Tibial nerve (tissue), 4 donors: ENCODE measurements around the gene ART4. TPM values are rescaled to one million over a fixed set of nuclear protein-coding genes. Genes with fewer than 3 reads are reported as not detected.

ENCODE experiments used
- DNase-seq, 2 donors: peaks; one replicate each; pipeline ENCODE4 v3.0.0-alpha.2; 2019; ENCODE audit warnings: low spot score in 2 of 2
- H3K27ac ChIP-seq, 4 donors: fragments of 200-600 bp; sonication (generic) in 3 of 4; one replicate each; pipeline ENCODE4 v1.5.1; 2017 to 2019; ENCODE audit warnings: mild to moderate bottlenecking in 1 of 4
- H3K27me3 ChIP-seq, 2 donors: fragments of 200-600 bp; sonication (generic) in 1 of 2; one replicate each; pipeline versions ENCODE4 v1.5.1 to v1.6.0; 2017 to 2019
- H3K36me3 ChIP-seq, 3 donors: fragments of 200-600 bp; sonication (generic); one replicate each; pipeline ENCODE4 v1.5.1; 2018 to 2019
- H3K4me1 ChIP-seq, 4 donors: fragments of 200-600 bp; sonication (generic) in 3 of 4; one replicate each; pipeline ENCODE4 v1.5.1; 2017 to 2019
- H3K4me3 ChIP-seq, 4 donors: fragments of 200-600 bp; sonication (generic) in 3 of 4; one replicate each; pipeline ENCODE4 v1.5.1; 2017 to 2019; ENCODE audit warnings: mild to moderate bottlenecking in 1 of 4, moderate library complexity in 1 of 4
- H3K9me3 ChIP-seq, 4 donors: fragments of 200-600 bp; sonication (generic) in 3 of 4; one replicate each; pipeline ENCODE4 v1.5.1; 2017 to 2019
- EP300 ChIP-seq, 2 donors: sonication (generic); formaldehyde crosslinking; IDR thresholded peaks; one replicate each; pipeline ENCODE4 v1.6.1; 2017; ENCODE audit warnings: antibody characterized with exemption in 2 of 2, mild to moderate bottlenecking in 1 of 2
- POLR2A ChIP-seq, 2 donors: fragments of 450-650 bp; IDR thresholded peaks; one replicate each; pipeline ENCODE4 v1.6.1; 2017; ENCODE audit warnings: antibody characterized with exemption in 2 of 2, mild to moderate bottlenecking in 2 of 2, moderate library complexity in 2 of 2
- WGBS, 2 donors: methylation state at CpG; one replicate each; pipeline ENCODE4 v1.1.5; 2018; 5-methylcytosine and 5-hydroxymethylcytosine counted together
- total RNA-seq, 4 donors: library from RNA; depleted of rRNA; stranded (reverse); fragments of >200 nt; gene quantifications; one replicate each; pipeline ENCODE4 v1.1.0, GENCODE V29; 2016
- TF ChIP-seq, protein P1 (sequence below), 5 experiments: fragments of 200-600 bp in 3 of 5; fragments of 450-650 bp in 2 of 5; sonication (generic) in 3 of 5; IDR thresholded peaks; one replicate each; pipeline ENCODE4 v1.5.1; 2016 to 2019; ENCODE audit warnings: antibody characterized with exemption in 5 of 5, mild to moderate bottlenecking in 3 of 5, moderate library complexity in 2 of 5

The ART4 gene
- total RNA-seq, 4 donors from 2014 or later: under 0.01 to 5.9 (median 1.4) TPM

DNA sequence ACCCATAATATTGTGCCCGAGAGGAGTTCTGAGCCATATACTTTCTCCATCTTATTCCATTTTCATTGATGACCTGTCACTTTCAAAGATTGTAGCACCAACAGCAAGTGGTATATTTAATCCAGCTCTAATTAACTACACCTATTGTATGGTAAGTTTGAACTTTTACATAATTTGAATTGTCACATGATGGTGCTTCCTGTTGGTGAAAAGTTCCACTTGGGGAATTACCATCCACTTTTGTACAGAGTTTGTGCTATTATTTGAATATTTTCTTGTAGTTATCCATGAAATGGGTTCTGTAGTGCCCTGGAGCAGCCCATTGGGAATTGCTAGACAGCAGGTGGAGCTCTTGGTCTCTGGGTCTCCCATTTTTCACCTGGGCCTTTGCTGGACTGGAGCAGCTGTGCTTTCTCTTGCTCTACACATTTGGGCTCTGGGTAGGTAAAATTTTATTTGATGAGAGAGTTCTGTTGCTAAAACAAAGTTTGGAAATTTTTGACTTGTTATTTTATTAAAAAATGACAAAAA, 32.3 kb downstream of the ART4 start:
- 85 to 98% methylated on average over 1 of the region's 1 CpG for WGBS, 2 donors
- Histone ChIP-seq H3K4me1 (no peaks in the 10 kb centered on the region), H3K27me3 (no peaks in the 10 kb centered on the region), H3K4me3 (no peak overlapping the region), H3K36me3 (no peaks in the 10 kb centered on the region), H3K27ac (no peak overlapping the region), H3K9me3 (no peaks in the 10 kb centered on the region)
- no peak for DNase-seq
- TF ChIP-seq, protein P1, sequence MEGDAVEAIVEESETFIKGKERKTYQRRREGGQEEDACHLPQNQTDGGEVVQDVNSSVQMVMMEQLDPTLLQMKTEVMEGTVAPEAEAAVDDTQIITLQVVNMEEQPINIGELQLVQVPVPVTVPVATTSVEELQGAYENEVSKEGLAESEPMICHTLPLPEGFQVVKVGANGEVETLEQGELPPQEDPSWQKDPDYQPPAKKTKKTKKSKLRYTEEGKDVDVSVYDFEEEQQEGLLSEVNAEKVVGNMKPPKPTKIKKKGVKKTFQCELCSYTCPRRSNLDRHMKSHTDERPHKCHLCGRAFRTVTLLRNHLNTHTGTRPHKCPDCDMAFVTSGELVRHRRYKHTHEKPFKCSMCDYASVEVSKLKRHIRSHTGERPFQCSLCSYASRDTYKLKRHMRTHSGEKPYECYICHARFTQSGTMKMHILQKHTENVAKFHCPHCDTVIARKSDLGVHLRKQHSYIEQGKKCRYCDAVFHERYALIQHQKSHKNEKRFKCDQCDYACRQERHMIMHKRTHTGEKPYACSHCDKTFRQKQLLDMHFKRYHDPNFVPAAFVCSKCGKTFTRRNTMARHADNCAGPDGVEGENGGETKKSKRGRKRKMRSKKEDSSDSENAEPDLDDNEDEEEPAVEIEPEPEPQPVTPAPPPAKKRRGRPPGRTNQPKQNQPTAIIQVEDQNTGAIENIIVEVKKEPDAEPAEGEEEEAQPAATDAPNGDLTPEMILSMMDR (IDR thresholded peaks at IDR 0.05): peak in 1 of 5 experiments; percentile 20
- TF ChIP-seq EP300 (IDR thresholded peaks at IDR 0.05): no peak

DNA sequence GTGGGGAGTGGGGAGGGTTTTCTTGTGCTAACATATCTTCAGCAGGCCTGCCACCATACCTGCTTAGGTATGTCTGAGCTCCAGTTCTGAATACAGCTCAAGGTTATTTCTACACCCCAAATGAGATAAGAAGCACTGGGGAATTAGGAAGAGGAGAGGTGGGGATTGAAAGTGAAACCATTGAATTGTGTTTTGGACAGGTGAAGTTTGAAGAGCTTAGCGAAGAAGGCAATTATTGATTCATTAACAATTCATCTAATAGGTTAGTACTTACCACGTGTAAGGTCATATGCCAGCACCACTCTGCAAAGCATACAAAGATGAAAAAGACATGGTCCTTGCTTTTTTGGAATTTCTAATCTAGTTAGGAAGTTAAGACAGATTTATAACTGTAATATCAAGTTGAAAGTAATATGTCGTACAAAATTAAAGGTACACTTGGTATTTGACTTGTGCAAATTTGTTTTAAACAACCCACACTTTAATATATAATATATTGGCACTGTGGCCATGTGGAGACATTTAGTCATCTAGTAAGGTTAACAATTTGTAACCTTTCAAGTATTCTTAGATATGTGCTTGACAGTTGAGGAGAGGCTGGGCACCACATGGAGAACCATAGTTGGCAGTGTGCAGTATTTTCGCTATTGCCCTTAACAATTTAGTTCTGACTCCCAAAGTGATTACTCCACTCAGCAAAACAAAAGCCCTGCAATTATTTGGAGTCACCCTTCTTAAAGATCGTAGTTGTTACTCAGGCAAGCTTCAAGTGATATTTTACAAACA, 33.0 kb downstream of the ART4 start:
- TF ChIP-seq, protein P1 (IDR thresholded peaks at IDR 0.05): no peak
- TF ChIP-seq EP300 (IDR thresholded peaks at IDR 0.05) (no peak), POLR2A (IDR thresholded peaks at IDR 0.05) (no peak)
- no peaks in the 10 kb centered on the region for H3K4me1 ChIP-seq
- H3K9me3 ChIP-seq: no peaks in the 10 kb centered on the region
- no peak overlapping the region for H3K4me3 ChIP-seq
- no peak for DNase-seq
- H3K27ac ChIP-seq: no peak overlapping the region
- H3K36me3 ChIP-seq: no peaks in the 10 kb centered on the region
- WGBS, 2 donors: 86 to 89% methylated on average over 5 of the region's 5 CpGs
- no peaks in the 10 kb centered on the region for H3K27me3 ChIP-seq

DNA sequence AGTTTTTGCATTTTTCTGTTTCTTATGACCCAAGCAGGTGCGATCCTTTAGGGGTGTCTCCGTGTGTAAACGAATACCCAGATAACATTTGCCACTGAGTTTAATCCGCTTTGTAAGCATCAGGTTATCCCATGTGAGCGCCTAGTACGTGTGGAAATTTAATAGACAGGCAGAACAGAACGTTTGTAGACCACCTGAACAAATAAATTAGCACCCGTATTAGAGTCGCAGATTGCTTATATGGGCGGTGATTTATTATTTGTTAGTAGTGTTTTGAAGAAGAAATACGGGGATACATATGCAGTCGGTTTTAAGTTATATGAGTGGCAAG, 39.5 kb downstream of the ART4 start:
- 0 to 1% methylated on average over 12 of the region's 12 CpGs for WGBS, 2 donors
- peak overlapping the region; percentile 53 to 90 (median 82) for H3K4me3 ChIP-seq
- TF ChIP-seq, protein P1 (IDR thresholded peaks at IDR 0.05): no peak
- TF ChIP-seq EP300 (IDR thresholded peaks at IDR 0.05): no peak
- no peak for TF ChIP-seq POLR2A (IDR thresholded peaks at IDR 0.05)
- H3K36me3 ChIP-seq: peaks cover 0 to 9% (median 0%) of the 10 kb centered on the region in 3 donors
- H3K27me3 ChIP-seq: no peaks in the 10 kb centered on the region
- peaks cover 0 to 43% (median 13%) of the 10 kb centered on the region in 4 donors for H3K4me1 ChIP-seq
- H3K9me3 ChIP-seq: no peaks in the 10 kb centered on the region
- H3K27ac ChIP-seq: peak overlapping the region; percentile 89 to 95 (median 92)
- no peak for DNase-seq

DNA sequence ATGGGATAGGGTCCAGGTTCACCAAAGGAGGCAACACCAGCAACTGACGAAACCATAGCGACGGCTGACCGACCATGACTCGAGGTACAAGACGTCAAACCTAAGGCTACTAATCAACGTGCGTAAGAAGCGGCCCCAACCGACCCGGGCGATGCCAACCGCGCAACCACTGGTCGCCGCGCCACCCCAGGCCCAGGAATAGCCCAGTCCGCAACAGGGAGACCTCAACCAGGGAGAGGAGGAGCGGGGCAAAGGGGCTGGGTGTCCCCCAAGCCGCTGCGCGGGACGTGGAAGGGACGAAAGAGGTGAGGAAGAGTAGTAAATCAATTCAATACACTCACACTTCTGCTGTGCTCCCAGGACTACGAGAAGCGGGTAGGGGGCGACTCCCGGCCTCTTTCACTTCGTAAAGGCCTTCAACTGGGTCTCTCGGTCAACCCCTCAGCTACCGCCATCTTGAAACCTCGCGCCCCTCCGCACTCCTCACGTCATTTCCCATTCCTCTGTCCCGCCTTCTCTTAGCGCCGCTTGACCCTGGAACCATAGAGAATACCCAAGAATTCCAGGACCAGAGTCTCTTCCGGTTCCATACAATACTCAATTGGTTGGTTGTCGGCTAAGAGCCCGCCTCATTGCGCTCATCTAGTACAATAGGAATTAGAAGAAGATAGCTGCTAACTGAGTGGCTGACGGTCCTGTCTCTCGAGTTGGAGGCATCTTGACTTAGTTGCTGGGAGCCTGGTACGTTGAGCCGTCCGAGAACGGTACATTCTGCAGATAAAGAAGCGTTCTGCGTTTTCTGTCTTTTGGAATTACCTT, 40.1 kb downstream of the ART4 start, which contains the start of the genes C12orf60 and WBP11:
Gene C12orf60, plus strand, starts transcription at position 660 of the 819 bp plus-strand sequence. CDS start 19,266 bp downstream, outside the sequence.
Gene WBP11, minus strand, starts transcription at position 468 of the 819 bp plus-strand sequence. CDS start 2,095 bp downstream, outside the sequence.
- Histone ChIP-seq H3K4me3 (peak within 1 kb of the TSS; percentile 78 to 91 (median 88)), H3K27ac (peak within 1 kb of the TSS; percentile 92 to 96 (median 94)), H3K4me1 (peaks cover 0 to 43% (median 13%) of the 10 kb centered on the region in 4 donors), H3K36me3 (peaks cover 0 to 14% (median 0%) of the 10 kb centered on the region in 3 donors), H3K9me3 (no peaks in the 10 kb centered on the region), H3K27me3 (no peaks in the 10 kb centered on the region)
- 0% methylated on average over 50 of the region's 50 CpGs for WGBS, 2 donors
- TF ChIP-seq EP300 (IDR thresholded peaks at IDR 0.05) (peak; percentile 86 to 94), POLR2A (IDR thresholded peaks at IDR 0.05) (peak; percentile 36 to 84)
- TF ChIP-seq, protein P1 (IDR thresholded peaks at IDR 0.05): peak in 1 of 5 experiments; percentile 30
- peak; percentile 90 to 97 for DNase-seq
